Mesenchymal stem cell (in vitro differentiated cells and primary cell): ENCODE data around the gene ADAMTS7.
"Not testable (repeated sequence)": the region's sequence is repeated elsewhere in the genome, so short reads cannot be mapped to it uniquely, and the experiment has no call there.

ENCODE experiments used
- DNase-seq: peaks from one replicate; pipeline ENCODE4 v3.0.0-alpha.2; 2013
- H2AFZ ChIP-seq: one replicate; pipeline ENCODE4 v1.6.1; 2013; ENCODE audit warnings: low read depth, mild to moderate bottlenecking, control low read depth, inconsistent platforms, low read length, moderate library complexity
- H2AK5ac ChIP-seq: 2 replicates; pipeline ENCODE4 v1.6.1; 2013; ENCODE audit warnings: low read length, moderate library complexity, mild to moderate bottlenecking, inconsistent platforms; ENCODE audit not compliant: severe bottlenecking
- H2BK120ac ChIP-seq: one replicate; pipeline ENCODE4 v1.6.1; 2013; ENCODE audit warnings: low read depth, mild to moderate bottlenecking, inconsistent platforms, low read length, moderate library complexity
- H2BK12ac ChIP-seq, 2 experiments: one replicate each; pipeline ENCODE4 v1.6.1; 2013; ENCODE audit warnings: inconsistent platforms in 2 of 2, low read length in 2 of 2, mild to moderate bottlenecking in 2 of 2, moderate library complexity in 2 of 2, control low read depth in 1 of 2
- H2BK15ac ChIP-seq: one replicate; pipeline ENCODE4 v1.6.1; 2013; ENCODE audit warnings: mild to moderate bottlenecking, low read depth, inconsistent platforms; ENCODE audit not compliant: poor library complexity, severe bottlenecking
- H2BK5ac ChIP-seq: 2 replicates; pipeline ENCODE4 v1.6.1; 2013; ENCODE audit warnings: low read depth, mild to moderate bottlenecking, low read length, control low read depth, inconsistent platforms; ENCODE audit not compliant: poor library complexity, severe bottlenecking
- H3K14ac ChIP-seq, 2 experiments: one replicate each; pipeline ENCODE4 v1.6.1; 2013; ENCODE audit warnings: inconsistent platforms in 2 of 2, low read length in 2 of 2, control low read depth in 1 of 2, mild to moderate bottlenecking in 1 of 2, moderate library complexity in 1 of 2
- H3K18ac ChIP-seq, 2 experiments: one replicate each; pipeline ENCODE4 v1.6.1; 2013; ENCODE audit warnings: inconsistent platforms in 2 of 2, low read length in 2 of 2, control low read depth in 1 of 2, low read depth in 1 of 2, mild to moderate bottlenecking in 1 of 2
- H3K23ac ChIP-seq, 2 experiments: one replicate each; pipeline ENCODE4 v1.6.1; 2013; ENCODE audit warnings: inconsistent platforms in 2 of 2, low read length in 2 of 2, mild to moderate bottlenecking in 2 of 2, moderate library complexity in 2 of 2, control low read depth in 1 of 2
- H3K27ac ChIP-seq: 2 replicates; pipeline ENCODE4 v1.5.1; 2013; ENCODE audit warnings: mild to moderate bottlenecking, moderate library complexity, low read length, control low read depth, inconsistent platforms; ENCODE audit not compliant: poor library complexity, severe bottlenecking
- H3K27me3 ChIP-seq, 2 experiments: 2 replicates each; pipeline versions ENCODE4 v1.6.1 to v1.7.0; 2013; ENCODE audit warnings: low read length in 2 of 2, mild to moderate bottlenecking in 2 of 2, moderate library complexity in 2 of 2, control low read depth in 1 of 2, inconsistent platforms in 1 of 2; ENCODE audit not compliant: control insufficient read depth in 1 of 2, insufficient read depth in 1 of 2
- H3K36me3 ChIP-seq, 2 experiments: 2 replicates each; pipeline versions ENCODE4 v1.6.1 to v1.7.0; 2013; ENCODE audit warnings: low read length in 2 of 2, control low read depth in 1 of 2, inconsistent platforms in 1 of 2, low read depth in 1 of 2, mild to moderate bottlenecking in 1 of 2; ENCODE audit not compliant: insufficient read depth in 2 of 2, control insufficient read depth in 1 of 2
- H3K4ac ChIP-seq, 2 experiments: one replicate each; pipeline ENCODE4 v1.6.1; 2013; ENCODE audit warnings: inconsistent platforms in 2 of 2, low read length in 2 of 2, mild to moderate bottlenecking in 2 of 2, moderate library complexity in 2 of 2, control low read depth in 1 of 2, low read depth in 1 of 2
- H3K4me1 ChIP-seq: 2 replicates; pipeline ENCODE4 v1.6.1; 2013; ENCODE audit warnings: low read depth, low read length, control low read depth; ENCODE audit not compliant: control insufficient read depth, insufficient read depth
- H3K4me2 ChIP-seq: 2 replicates; pipeline ENCODE4 v1.6.1; 2013; ENCODE audit warnings: low read length, mild to moderate bottlenecking, inconsistent platforms; ENCODE audit not compliant: poor library complexity, severe bottlenecking
- H3K4me3 ChIP-seq, 2 experiments: 2 replicates each; pipeline versions ENCODE4 v1.5.1 to v1.7.0; 2013; ENCODE audit warnings: low read length in 2 of 2, mild to moderate bottlenecking in 2 of 2, control low read depth in 1 of 2, low read depth in 1 of 2; ENCODE audit not compliant: insufficient read depth in 1 of 2
- H3K79me1 ChIP-seq: replicated peaks from 2 replicates; pipeline ENCODE4 v1.6.1; 2013; ENCODE audit warnings: mild to moderate bottlenecking, control low read depth, low read length, inconsistent platforms; ENCODE audit not compliant: poor library complexity, severe bottlenecking
- H3K9ac ChIP-seq: 2 replicates; pipeline ENCODE4 v1.7.0; 2013; ENCODE audit warnings: mild to moderate bottlenecking, low read length, moderate library complexity
- H3K9me3 ChIP-seq: 2 replicates; pipeline ENCODE4 v1.7.0; 2013; ENCODE audit warnings: mild to moderate bottlenecking, low read length; ENCODE audit not compliant: control insufficient read depth
- H4K8ac ChIP-seq: one replicate; pipeline ENCODE4 v1.6.1; 2013; ENCODE audit warnings: inconsistent platforms, mild to moderate bottlenecking, low read length, moderate library complexity
- H4K91ac ChIP-seq: one replicate; pipeline ENCODE4 v1.6.1; 2013; ENCODE audit warnings: mild to moderate bottlenecking, low read length, inconsistent platforms
- WGBS: methylation state at CpG from one replicate; pipeline ENCODE4 v1.1.7; 2013; ENCODE audit warnings: mixed read lengths; 5-methylcytosine and 5-hydroxymethylcytosine counted together

Gene ADAMTS7

DNA sequence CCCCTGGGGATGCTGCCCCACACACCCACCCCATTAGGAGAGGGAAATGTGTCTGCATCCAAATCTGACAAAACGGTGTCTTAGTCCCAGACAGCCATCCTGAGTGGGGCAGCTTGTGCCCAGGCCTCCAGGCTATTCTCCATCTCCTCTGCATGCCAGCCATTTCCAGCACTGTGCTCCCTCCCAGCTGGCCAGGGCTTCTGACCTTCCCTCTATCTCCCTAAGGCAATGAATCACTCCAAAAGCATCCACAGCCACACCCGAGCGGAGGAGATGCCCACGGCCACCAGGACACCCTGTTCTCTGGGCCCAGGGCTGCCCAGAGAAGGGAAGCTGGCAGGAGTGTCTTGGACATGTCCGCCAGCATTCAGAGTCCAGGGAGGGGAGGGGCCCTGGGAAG is 12.9 kb downstream of the ADAMTS7 start:
- not testable (repeated sequence) for H2BK5ac ChIP-seq, H2BK12ac ChIP-seq, H3K9me3 ChIP-seq, H4K91ac ChIP-seq, H3K4me2 ChIP-seq, H3K18ac ChIP-seq, H2BK15ac ChIP-seq, H2AK5ac ChIP-seq, H3K14ac ChIP-seq, H3K23ac ChIP-seq, H3K27me3 ChIP-seq, H3K4ac ChIP-seq, H2BK120ac ChIP-seq, H3K9ac ChIP-seq, H2AFZ ChIP-seq, H3K27ac ChIP-seq, H3K4me3 ChIP-seq
- peak; percentile 33 for DNase-seq
- WGBS: 36% methylated on average over 5 of the region's 5 CpGs
- Histone ChIP-seq H3K79me1 (peaks cover 11% of the 10 kb centered on the region), H4K8ac (peak overlapping the region; percentile 33), H3K36me3 (peaks cover 40 to 54% of the 10 kb centered on the region in 2 experiments), H3K4me1 (peaks cover 11% of the 10 kb centered on the region)

DNA sequence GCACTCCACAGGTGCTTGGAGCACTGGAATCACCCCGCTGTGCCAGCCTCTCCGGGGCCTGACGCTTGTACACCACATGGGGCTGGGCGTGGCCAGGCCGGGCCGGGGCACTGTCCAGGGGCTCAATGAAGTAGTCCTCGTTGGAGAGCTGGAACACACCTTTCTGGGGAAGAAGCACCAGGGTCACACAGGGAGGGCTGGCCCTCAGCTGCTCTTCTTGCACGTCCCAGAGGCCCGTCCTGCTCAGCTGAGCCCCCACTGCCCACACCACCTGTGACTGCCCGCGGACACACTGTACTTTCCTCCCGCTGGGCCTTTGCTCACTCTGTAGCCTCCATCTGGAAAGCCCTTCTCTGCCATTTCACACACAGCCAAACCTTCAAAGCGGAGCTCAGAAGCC is 13.3 kb downstream of the ADAMTS7 start:
- H2BK12ac ChIP-seq: no peak overlapping the region
- no peak overlapping the region for H3K4ac ChIP-seq
- no peak overlapping the region for H3K9ac ChIP-seq
- no peak overlapping the region for H3K4me3 ChIP-seq
- no peaks in the 10 kb centered on the region for H3K9me3 ChIP-seq
- no peak overlapping the region for H3K23ac ChIP-seq
- peaks cover 11% of the 10 kb centered on the region for H3K4me1 ChIP-seq
- H4K91ac ChIP-seq: no peak overlapping the region
- H3K36me3 ChIP-seq: peaks cover 41 to 54% of the 10 kb centered on the region in 2 experiments
- DNase-seq: no peak
- no peak overlapping the region for H4K8ac ChIP-seq
- H3K18ac ChIP-seq: no peak overlapping the region
- H3K27ac ChIP-seq: no peak overlapping the region
- WGBS: 93% methylated on average over 13 of the region's 13 CpGs
- H2AK5ac ChIP-seq: no peak overlapping the region
- no peak overlapping the region for H2BK120ac ChIP-seq
- H2AFZ ChIP-seq: no peak overlapping the region
- H3K27me3 ChIP-seq: no peaks in the 10 kb centered on the region
- H3K79me1 ChIP-seq: peaks cover 11% of the 10 kb centered on the region
- no peak overlapping the region for H2BK5ac ChIP-seq
- no peak overlapping the region for H3K4me2 ChIP-seq
- no peak overlapping the region for H3K14ac ChIP-seq
- H2BK15ac ChIP-seq: no peak overlapping the region

DNA sequence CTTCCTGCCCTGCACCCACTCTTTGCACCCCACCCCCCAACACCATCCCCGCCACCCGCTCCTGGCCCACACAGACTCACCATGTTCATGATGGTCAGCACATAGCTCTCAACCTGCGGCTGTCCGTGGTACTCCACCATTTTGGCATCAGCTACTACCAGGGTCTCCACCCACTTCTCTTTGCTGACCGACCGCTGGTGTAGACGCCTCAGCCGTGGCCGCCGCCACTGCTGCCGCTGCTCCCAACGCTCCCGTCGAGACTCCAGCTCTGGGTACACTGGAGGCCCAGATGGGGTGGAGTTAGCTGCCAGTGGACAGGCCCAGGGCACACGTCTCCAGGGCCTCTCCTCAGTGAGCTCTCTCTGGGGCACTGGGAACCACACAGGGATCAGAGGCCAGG is 14.8 kb downstream of the ADAMTS7 start:
- no peak overlapping the region for H2BK15ac ChIP-seq
- H3K79me1 ChIP-seq: peaks cover 11% of the 10 kb centered on the region
- no peak overlapping the region for H2AK5ac ChIP-seq
- H3K23ac ChIP-seq: no peak overlapping the region
- H3K36me3 ChIP-seq: peaks cover 50 to 55% of the 10 kb centered on the region in 2 experiments
- no peaks in the 10 kb centered on the region for H3K27me3 ChIP-seq
- no peak overlapping the region for H2BK120ac ChIP-seq
- no peak overlapping the region for H4K91ac ChIP-seq
- H3K4me2 ChIP-seq: no peak overlapping the region
- no peak overlapping the region for H2AFZ ChIP-seq
- no peak overlapping the region for H3K27ac ChIP-seq
- no peak overlapping the region for H3K4ac ChIP-seq
- no peak overlapping the region for H3K4me3 ChIP-seq
- 98% methylated on average over 15 of the region's 15 CpGs for WGBS
- no peak overlapping the region for H2BK12ac ChIP-seq
- no peaks in the 10 kb centered on the region for H3K9me3 ChIP-seq
- no peak overlapping the region for H2BK5ac ChIP-seq
- no peak overlapping the region for H3K9ac ChIP-seq
- peaks cover 11% of the 10 kb centered on the region for H3K4me1 ChIP-seq
- no peak overlapping the region for H3K18ac ChIP-seq
- no peak overlapping the region for H4K8ac ChIP-seq
- H3K14ac ChIP-seq: no peak overlapping the region
- no peak for DNase-seq

DNA sequence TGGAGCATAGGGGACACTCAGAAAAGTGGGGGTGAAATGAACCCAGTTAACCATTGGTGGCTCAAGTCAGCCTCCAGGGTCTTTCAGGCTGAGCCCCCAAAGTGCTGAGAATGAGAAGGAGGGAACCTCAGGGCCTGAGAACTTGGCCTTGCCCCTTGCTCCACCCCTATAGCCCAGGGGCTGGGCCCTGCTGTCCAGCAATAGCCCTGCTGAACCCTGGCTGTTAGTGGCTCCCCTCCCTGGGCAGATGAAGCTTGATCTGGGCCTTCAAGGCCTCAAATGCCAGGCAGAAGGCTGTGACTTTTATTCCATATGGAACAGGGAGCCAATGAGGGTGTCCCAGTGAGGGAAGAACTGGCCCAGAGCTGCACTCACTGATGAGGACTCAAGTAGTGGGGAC is 16.2 kb downstream of the ADAMTS7 start:
- H3K14ac ChIP-seq: no peak overlapping the region
- no peak overlapping the region for H4K91ac ChIP-seq
- H2BK5ac ChIP-seq: no peak overlapping the region
- peaks cover 8% of the 10 kb centered on the region for H3K4me1 ChIP-seq
- H4K8ac ChIP-seq: no peak overlapping the region
- H3K27ac ChIP-seq: no peak overlapping the region
- no peak for DNase-seq
- no peaks in the 10 kb centered on the region for H3K9me3 ChIP-seq
- H3K27me3 ChIP-seq: no peaks in the 10 kb centered on the region
- H3K36me3 ChIP-seq: peaks cover 58 to 61% of the 10 kb centered on the region in 2 experiments
- H3K79me1 ChIP-seq: peaks cover 5% of the 10 kb centered on the region
- no peak overlapping the region for H2BK12ac ChIP-seq
- no peak overlapping the region for H3K9ac ChIP-seq
- no peak overlapping the region for H3K4me2 ChIP-seq
- no peak overlapping the region for H2BK120ac ChIP-seq
- H3K23ac ChIP-seq: no peak overlapping the region
- H3K4me3 ChIP-seq: no peak overlapping the region
- H3K18ac ChIP-seq: no peak overlapping the region
- no peak overlapping the region for H3K4ac ChIP-seq
- no peak overlapping the region for H2AFZ ChIP-seq
- no peak overlapping the region for H2BK15ac ChIP-seq
- H2AK5ac ChIP-seq: no peak overlapping the region
